ENCODE data around the gene FBXW2. TPM values are rescaled to one million over a fixed set of nuclear protein-coding genes. Genes with fewer than 3 reads are reported as not detected.

The FBXW2 gene
- total and polyA plus RNA-seq, 2 donors (not counting 3 experiments of a cell fraction or from before 2014, with no cell fraction given): 32.5 to 70.2 TPM

GRCh38 chr9:120776788-120777187, 16.4 kb downstream of the FBXW2 start:
- Histone ChIP-seq H2AFZ (ENCODE audit: low read depth, low read length) (no peak overlapping the region), H3K9me3 (replicated peaks; ENCODE audit: control insufficient read depth, insufficient read depth, low read length) (no peaks in the 10 kb centered on the region), H3K27me3 (ENCODE audit: control insufficient read depth in 2 of 2, insufficient read depth in 2 of 2, low read length in 2 of 2) (no peaks in the 10 kb centered on the region), H3K36me3 (ENCODE audit: control insufficient read depth in 2 of 2, extremely low read depth in 1 of 2, insufficient read depth in 2 of 2, low read length in 2 of 2) (peaks cover 3 to 9% of the 10 kb centered on the region in 2 experiments), H3K4me2 (ENCODE audit: insufficient read depth, low read length) (no peak overlapping the region), H4K20me1 (replicated peaks; ENCODE audit: control insufficient read depth, extremely low read depth, insufficient read depth, low read length) (no peaks in the 10 kb centered on the region), H3K27ac (ENCODE audit: insufficient read depth, low read depth, low read length) (no peak overlapping the region), H3K9ac (replicated peaks; ENCODE audit: extremely low read depth, insufficient read depth, low read length) (no peak overlapping the region), H3K79me2 (ENCODE audit: control insufficient read depth, insufficient read depth, low read length) (peaks cover 9% of the 10 kb centered on the region), H3K4me1 (ENCODE audit: control insufficient read depth, extremely low read depth, insufficient read depth, low read length) (no peaks in the 10 kb centered on the region), H3K9me1 (replicated peaks; ENCODE audit: control insufficient read depth, extremely low read depth, insufficient read depth, low read length) (no peaks in the 10 kb centered on the region), H3K4me3 (replicated peaks in 1 of 3; ENCODE audit: insufficient read depth in 1 of 3, low read depth in 1 of 3, low read length in 3 of 3) (no peak overlapping the region)
- DNase-seq (ENCODE audit: low read depth, low spot score) (no peak), FAIRE-seq (no peak)
- TF ChIP-seq GATA2 (IDR thresholded peaks at IDR 0.05; ENCODE audit: insufficient read depth, insufficient read length, low read depth, low read length) (no peak), POLR2A (IDR thresholded peaks at IDR 0.05; ENCODE audit: low read depth, low read length) (no peak), POLR2AphosphoS5 (IDR thresholded peaks at IDR 0.05; ENCODE audit: insufficient read depth, low read depth, low read length) (no peak), MAX (IDR thresholded peaks at IDR 0.05; ENCODE audit: insufficient read depth, insufficient read length) (no peak), FOS (IDR thresholded peaks at IDR 0.05; ENCODE audit: borderline replicate concordance, insufficient read depth, low read length) (no peak), EZH2 (IDR thresholded peaks at IDR 0.05; ENCODE audit: borderline replicate concordance, low read depth, low read length, severe bottlenecking) (no peak), JUN (IDR thresholded peaks at IDR 0.05; ENCODE audit: borderline replicate concordance, insufficient read depth, insufficient read length, low read depth) (no peak), MYC (IDR thresholded peaks at IDR 0.05; ENCODE audit: low read depth, low read length) (no peak)
- TF ChIP-seq, protein P1, sequence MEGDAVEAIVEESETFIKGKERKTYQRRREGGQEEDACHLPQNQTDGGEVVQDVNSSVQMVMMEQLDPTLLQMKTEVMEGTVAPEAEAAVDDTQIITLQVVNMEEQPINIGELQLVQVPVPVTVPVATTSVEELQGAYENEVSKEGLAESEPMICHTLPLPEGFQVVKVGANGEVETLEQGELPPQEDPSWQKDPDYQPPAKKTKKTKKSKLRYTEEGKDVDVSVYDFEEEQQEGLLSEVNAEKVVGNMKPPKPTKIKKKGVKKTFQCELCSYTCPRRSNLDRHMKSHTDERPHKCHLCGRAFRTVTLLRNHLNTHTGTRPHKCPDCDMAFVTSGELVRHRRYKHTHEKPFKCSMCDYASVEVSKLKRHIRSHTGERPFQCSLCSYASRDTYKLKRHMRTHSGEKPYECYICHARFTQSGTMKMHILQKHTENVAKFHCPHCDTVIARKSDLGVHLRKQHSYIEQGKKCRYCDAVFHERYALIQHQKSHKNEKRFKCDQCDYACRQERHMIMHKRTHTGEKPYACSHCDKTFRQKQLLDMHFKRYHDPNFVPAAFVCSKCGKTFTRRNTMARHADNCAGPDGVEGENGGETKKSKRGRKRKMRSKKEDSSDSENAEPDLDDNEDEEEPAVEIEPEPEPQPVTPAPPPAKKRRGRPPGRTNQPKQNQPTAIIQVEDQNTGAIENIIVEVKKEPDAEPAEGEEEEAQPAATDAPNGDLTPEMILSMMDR (IDR thresholded peaks at IDR 0.05; ENCODE audit: extremely low read depth in 1 of 2, insufficient read depth in 1 of 2, low read depth in 1 of 2, low read length in 2 of 2): no peak
- dilution Hi-C loops (cut with MboI; ENCODE audit: extremely low pct_ligation_motif_present, low sequenced_read_pairs) (no loop called here), intact Hi-C loops (cut with micrococcal nuclease) (no loop called here)
- POLR2A ChIA-PET: no interaction called here
- CTCF ChIA-PET: no interaction called here
- no TSS peak for BruUV-seq (replicated peaks)
